Bone marrow (tissue), 2 donors: ENCODE data around the gene STRN.
"Not testable (repeated sequence)": the region's sequence is repeated elsewhere in the genome, so short reads cannot be mapped to it uniquely, and the experiment has no call there.

Experiments used
- DNase-seq, 2 donors: peaks; one replicate each; lab custom pipeline; 2025; lab: John Stamatoyannopoulos, UW

Gene STRN

GRCh38 chr2:36966370-36967235, at the start of gene STRN:
STRN (minus strand) TSS chr2:36966536; CDS start chr2:36966463, 73 bp downstream.
- peak; percentile 86 to 98 for DNase-seq

GRCh38 chr2:37013315-37013641, 46.9 kb upstream of the STRN start:
- DNase-seq, result no peak

- DNase-seq, result no peak
These were observed 44.8 kb upstream of the STRN start for GRCh38 chr2:37011130-37011529.

GRCh38 chr2:37005118-37005868, 39.0 kb upstream of the STRN start:
- DNase-seq, result peak in 1 of 2 donors; percentile 57

GRCh38 chr2:37000988-37001556, 34.7 kb upstream of the STRN start:
- no peak for DNase-seq

GRCh38 chr2:37000318-37000717, 34.0 kb upstream of the STRN start:
- DNase-seq, result no peak

GRCh38 chr2:36999416-36999815, 33.1 kb upstream of the STRN start:
- DNase-seq, result not testable (repeated sequence)

GRCh38 chr2:36993841-36994620, 27.7 kb upstream of the STRN start:
- DNase-seq, result no peak

GRCh38 chr2:36988008-36988407, 21.7 kb upstream of the STRN start:
- DNase-seq, result no peak

GRCh38 chr2:36982467-36982866, 16.1 kb upstream of the STRN start:
- no peak for DNase-seq

- DNase-seq, result no peak
These were observed 15.6 kb upstream of the STRN start for GRCh38 chr2:36981911-36982310.

GRCh38 chr2:36979007-36979406, 12.7 kb upstream of the STRN start:
- not testable (repeated sequence) for DNase-seq

GRCh38 chr2:36976065-36976464, 9.7 kb upstream of the STRN start:
- DNase-seq, result no peak

GRCh38 chr2:36975306-36975705, 9.0 kb upstream of the STRN start:
- DNase-seq, result no peak

GRCh38 chr2:36973320-36973719, 7.0 kb upstream of the STRN start:
- no peak for DNase-seq

- no peak for DNase-seq
These were observed 5.7 kb upstream of the STRN start for GRCh38 chr2:36971990-36972389.

GRCh38 chr2:36967236-36967876, 1.0 kb upstream of the STRN start:
- no peak for DNase-seq

GRCh38 chr2:36965751-36966369, 476 bp downstream of the STRN start:
- peak in 1 of 2 donors; percentile 42 for DNase-seq

GRCh38 chr2:36965206-36965605, 1.1 kb downstream of the STRN start:
- no peak for DNase-seq

- DNase-seq, result no peak
These were observed 1.8 kb downstream of the STRN start for GRCh38 chr2:36964496-36965058.

- no peak for DNase-seq
These were observed 2.6 kb downstream of the STRN start for GRCh38 chr2:36963734-36964133.
